Frontal cortex (tissue), 4 donors: ENCODE data around the gene PDE4DIP. TPM values are rescaled to one million over a fixed set of nuclear protein-coding genes. Genes with fewer than 3 reads are reported as not detected.
"Not testable (repeated sequence)": the region's sequence is repeated elsewhere in the genome, so short reads cannot be mapped to it uniquely, and the experiment has no call there.

Experiments
- DNase-seq, 2 donors: peaks; one replicate each; pipeline ENCODE4 v3.0.0; 2012; ENCODE audit warnings: low spot score in 2 of 2
- FAIRE-seq: peaks from 2 replicates; lab custom pipeline; 2012; peaks lifted over from hg19 to GRCh38; lab: Jason Lieb, UNC
- total RNA-seq: library from RNA; depleted of rRNA; stranded (reverse); fragments of >200 nt; gene quantifications from one replicate; pipeline ENCODE4 v1.2.3, GENCODE V29; 2014
- donor health status: control.
- donor health status: control.
- donor health status: control.

The PDE4DIP gene
- total RNA-seq, 1 donor from 2014 or later = 266 TPM

- FAIRE-seq, DNase-seq: not testable (repeated sequence)
Observed at GRCh38 chr1:148960212-148961000, 116.2 kb downstream of the PDE4DIP start.

- not testable (repeated sequence) for FAIRE-seq, DNase-seq
Observed at GRCh38 chr1:148962127-148962857, 118.1 kb downstream of the PDE4DIP start.

GRCh38 chr1:148966084-148966483 is 121.9 kb downstream of the PDE4DIP start:
- not testable (repeated sequence) for DNase-seq
- FAIRE-seq = peak; percentile 95

GRCh38 chr1:148967580-148967979 is 123.4 kb downstream of the PDE4DIP start:
- FAIRE-seq = not testable (repeated sequence)

GRCh38 chr1:148968682-148969081 is 124.5 kb downstream of the PDE4DIP start:
- FAIRE-seq, DNase-seq: not testable (repeated sequence)

More at GRCh38 chr1:148967580-148967979, 123.4 kb downstream of the PDE4DIP start:
- DNase-seq = not testable (repeated sequence)

GRCh38 chr1:148969126-148969525 is 124.9 kb downstream of the PDE4DIP start:
- FAIRE-seq, DNase-seq: not testable (repeated sequence)

- not testable (repeated sequence) for FAIRE-seq, DNase-seq
Observed at GRCh38 chr1:148975453-148975852, 131.2 kb downstream of the PDE4DIP start.

GRCh38 chr1:148975866-148976537 is 131.8 kb downstream of the PDE4DIP start:
- not testable (repeated sequence) for FAIRE-seq, DNase-seq

GRCh38 chr1:148977785-148978184 is 133.6 kb downstream of the PDE4DIP start:
- FAIRE-seq, DNase-seq: not testable (repeated sequence)

- FAIRE-seq, DNase-seq: not testable (repeated sequence)
Observed at GRCh38 chr1:148989378-148989777, 145.2 kb downstream of the PDE4DIP start.

GRCh38 chr1:148990233-148990788 is 146.1 kb downstream of the PDE4DIP start:
- DNase-seq, FAIRE-seq: not testable (repeated sequence)

- DNase-seq, FAIRE-seq: not testable (repeated sequence)
Observed at GRCh38 chr1:148991818-148992217, 147.6 kb downstream of the PDE4DIP start.

- DNase-seq, FAIRE-seq: not testable (repeated sequence)
Observed at GRCh38 chr1:148992364-148992763, 148.1 kb downstream of the PDE4DIP start.

- not testable (repeated sequence) for FAIRE-seq, DNase-seq
Observed at GRCh38 chr1:148996449-148997224, 152.4 kb downstream of the PDE4DIP start.

GRCh38 chr1:148997405-148997804 is 153.2 kb downstream of the PDE4DIP start:
- DNase-seq, FAIRE-seq: not testable (repeated sequence)

- DNase-seq, FAIRE-seq: not testable (repeated sequence)
Observed at GRCh38 chr1:149002664-149003063, 158.4 kb downstream of the PDE4DIP start.

GRCh38 chr1:149008326-149008725 is 164.1 kb downstream of the PDE4DIP start:
- FAIRE-seq, DNase-seq: not testable (repeated sequence)

GRCh38 chr1:149008769-149009168 is 164.5 kb downstream of the PDE4DIP start:
- DNase-seq, FAIRE-seq: not testable (repeated sequence)

- FAIRE-seq, DNase-seq: not testable (repeated sequence)
Observed at GRCh38 chr1:149009761-149010160, 165.5 kb downstream of the PDE4DIP start.
